Suprapubic skin (tissue), 4 donors: ENCODE results near the gene EGF. TPM values are rescaled to one million over a fixed set of nuclear protein-coding genes. Genes with fewer than 3 reads are reported as not detected.

ENCODE experiments used
- DNase-seq, 2 donors: peaks; one replicate each; pipeline ENCODE4 v3.0.0-alpha.2; 2019; ENCODE audit warnings: low spot score in 2 of 2
- H3K27ac ChIP-seq: fragments of 200-600 bp; sonication (generic); one replicate; pipeline ENCODE4 v1.5.1; 2019
- H3K27me3 ChIP-seq: fragments of 200-600 bp; sonication (generic); one replicate; pipeline ENCODE4 v1.5.1; 2019
- H3K36me3 ChIP-seq: fragments of 200-600 bp; sonication (generic); one replicate; pipeline ENCODE4 v1.5.1; 2019
- H3K4me1 ChIP-seq: fragments of 200-600 bp; sonication (generic); one replicate; pipeline ENCODE4 v1.5.1; 2019
- H3K4me3 ChIP-seq: fragments of 200-600 bp; sonication (generic); one replicate; pipeline ENCODE4 v1.5.1; 2019; ENCODE audit warnings: mild to moderate bottlenecking
- H3K9me3 ChIP-seq: fragments of 200-600 bp; sonication (generic); one replicate; pipeline ENCODE4 v1.5.1; 2019
- EP300 ChIP-seq: sonication (generic); formaldehyde crosslinking; IDR thresholded peaks from one replicate; pipeline ENCODE4 v1.6.1; 2017; ENCODE audit warnings: antibody characterized with exemption
- POLR2A ChIP-seq, 2 donors: fragments of 450-650 bp; IDR thresholded peaks; one replicate each; pipeline ENCODE4 v1.6.1; 2017; ENCODE audit warnings: antibody characterized with exemption in 2 of 2, mild to moderate bottlenecking in 2 of 2, moderate library complexity in 2 of 2
- POLR2AphosphoS5 ChIP-seq, 3 donors: sonication (generic); formaldehyde crosslinking; IDR thresholded peaks; one replicate each; pipeline ENCODE4 v1.6.1; 2017; ENCODE audit warnings: antibody characterized with exemption in 3 of 3
- WGBS: methylation state at CpG from one replicate; pipeline ENCODE4 v1.1.5; 2018; 5-methylcytosine and 5-hydroxymethylcytosine counted together
- total RNA-seq, 4 donors: library from RNA; depleted of rRNA; stranded (reverse); fragments of >200 nt; gene quantifications; one replicate each; pipeline ENCODE4 v1.1.0, GENCODE V29; 2016
- TF ChIP-seq, protein P1 (sequence below), 2 donors: fragments of 200-600 bp in 1 of 2; fragments of 450-650 bp in 1 of 2; sonication (generic) in 1 of 2; IDR thresholded peaks; one replicate each; pipeline ENCODE4 v1.5.1; 2016 to 2019; ENCODE audit warnings: antibody characterized with exemption in 2 of 2, mild to moderate bottlenecking in 1 of 2, moderate library complexity in 1 of 2

The EGF gene
- total RNA-seq, 4 donors from 2014 or later, result 1.1 to 20.3 (median 2.9) TPM

DNA sequence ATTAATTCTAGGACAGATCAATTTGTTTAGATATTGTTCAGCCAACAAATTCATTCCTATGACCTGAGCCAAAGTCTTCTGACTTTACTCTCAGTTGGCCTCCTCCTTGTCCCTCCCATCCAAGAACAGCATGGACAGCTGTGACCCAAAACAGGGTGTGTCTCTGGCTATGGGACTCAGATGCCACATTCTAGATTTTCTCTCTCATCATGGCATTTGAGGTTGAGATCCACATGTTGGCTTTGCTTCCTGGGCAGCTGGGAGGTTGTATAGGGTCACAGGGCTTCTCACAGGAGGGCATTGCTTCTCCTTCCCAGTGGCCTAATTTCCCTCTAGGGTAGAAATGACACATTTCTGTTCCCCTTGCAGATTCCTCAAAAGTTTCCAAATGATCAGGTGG lies 22.6 kb upstream of the EGF start:
- H3K4me3 ChIP-seq, result no peak overlapping the region
- no peak for DNase-seq
- no peaks in the 10 kb centered on the region for H3K36me3 ChIP-seq
- H3K4me1 ChIP-seq, result no peaks in the 10 kb centered on the region
- no peaks in the 10 kb centered on the region for H3K27me3 ChIP-seq
- no peaks in the 10 kb centered on the region for H3K9me3 ChIP-seq
- no peak overlapping the region for H3K27ac ChIP-seq
- TF ChIP-seq EP300, result no peak
- TF ChIP-seq POLR2AphosphoS5 (IDR thresholded peaks at IDR 0.05), result no peak
- no peak for TF ChIP-seq POLR2A (IDR thresholded peaks at IDR 0.05)
- TF ChIP-seq, protein P1, sequence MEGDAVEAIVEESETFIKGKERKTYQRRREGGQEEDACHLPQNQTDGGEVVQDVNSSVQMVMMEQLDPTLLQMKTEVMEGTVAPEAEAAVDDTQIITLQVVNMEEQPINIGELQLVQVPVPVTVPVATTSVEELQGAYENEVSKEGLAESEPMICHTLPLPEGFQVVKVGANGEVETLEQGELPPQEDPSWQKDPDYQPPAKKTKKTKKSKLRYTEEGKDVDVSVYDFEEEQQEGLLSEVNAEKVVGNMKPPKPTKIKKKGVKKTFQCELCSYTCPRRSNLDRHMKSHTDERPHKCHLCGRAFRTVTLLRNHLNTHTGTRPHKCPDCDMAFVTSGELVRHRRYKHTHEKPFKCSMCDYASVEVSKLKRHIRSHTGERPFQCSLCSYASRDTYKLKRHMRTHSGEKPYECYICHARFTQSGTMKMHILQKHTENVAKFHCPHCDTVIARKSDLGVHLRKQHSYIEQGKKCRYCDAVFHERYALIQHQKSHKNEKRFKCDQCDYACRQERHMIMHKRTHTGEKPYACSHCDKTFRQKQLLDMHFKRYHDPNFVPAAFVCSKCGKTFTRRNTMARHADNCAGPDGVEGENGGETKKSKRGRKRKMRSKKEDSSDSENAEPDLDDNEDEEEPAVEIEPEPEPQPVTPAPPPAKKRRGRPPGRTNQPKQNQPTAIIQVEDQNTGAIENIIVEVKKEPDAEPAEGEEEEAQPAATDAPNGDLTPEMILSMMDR (IDR thresholded peaks at IDR 0.05), result no peak

GRCh38 chr4:109902559-109903251 lies 10.0 kb upstream of the EGF start:
- Histone ChIP-seq H3K4me1 (no peaks in the 10 kb centered on the region), H3K4me3 (no peak overlapping the region), H3K9me3 (peaks cover 3% of the 10 kb centered on the region), H3K36me3 (no peaks in the 10 kb centered on the region), H3K27ac (no peak overlapping the region), H3K27me3 (no peaks in the 10 kb centered on the region)
- no peak for DNase-seq
- WGBS, result 95% methylated on average over 8 of the region's 8 CpGs
- TF ChIP-seq, protein P1 (IDR thresholded peaks at IDR 0.05), result no peak
- TF ChIP-seq POLR2A (IDR thresholded peaks at IDR 0.05), result no peak
- TF ChIP-seq POLR2AphosphoS5 (IDR thresholded peaks at IDR 0.05), result no peak
- TF ChIP-seq EP300, result no peak

- Histone ChIP-seq H3K27me3 (no peaks in the 10 kb centered on the region), H3K4me3 (no peak overlapping the region), H3K4me1 (peaks cover 6% of the 10 kb centered on the region), H3K36me3 (no peaks in the 10 kb centered on the region), H3K27ac (no peak overlapping the region), H3K9me3 (no peaks in the 10 kb centered on the region)
- DNase-seq, result no peak
- whole genome bisulfite sequencing, result 74% methylated on average over 1 of the region's 1 CpG
- TF ChIP-seq POLR2AphosphoS5 (IDR thresholded peaks at IDR 0.05), result no peak
- TF ChIP-seq POLR2A (IDR thresholded peaks at IDR 0.05), result no peak
- no peak for TF ChIP-seq EP300
- TF ChIP-seq, protein P1 (IDR thresholded peaks at IDR 0.05), result no peak
Measured at GRCh38 chr4:109908731-109909130, 4.0 kb upstream of the EGF start.

- H3K27me3 ChIP-seq, result no peaks in the 10 kb centered on the region
- no peak overlapping the region for H3K4me3 ChIP-seq
- WGBS, result 84% methylated on average over 2 of the region's 2 CpGs
- no peaks in the 10 kb centered on the region for H3K36me3 ChIP-seq
- H3K27ac ChIP-seq, result no peak overlapping the region
- TF ChIP-seq POLR2A (IDR thresholded peaks at IDR 0.05) (no peak), EP300 (no peak), POLR2AphosphoS5 (IDR thresholded peaks at IDR 0.05) (no peak)
- TF ChIP-seq, protein P1 (IDR thresholded peaks at IDR 0.05), result no peak
- peaks cover 6% of the 10 kb centered on the region for H3K4me1 ChIP-seq
- H3K9me3 ChIP-seq, result no peaks in the 10 kb centered on the region
- DNase-seq, result no peak
Measured at GRCh38 chr4:109910256-109910655, 2.4 kb upstream of the EGF start.

DNA sequence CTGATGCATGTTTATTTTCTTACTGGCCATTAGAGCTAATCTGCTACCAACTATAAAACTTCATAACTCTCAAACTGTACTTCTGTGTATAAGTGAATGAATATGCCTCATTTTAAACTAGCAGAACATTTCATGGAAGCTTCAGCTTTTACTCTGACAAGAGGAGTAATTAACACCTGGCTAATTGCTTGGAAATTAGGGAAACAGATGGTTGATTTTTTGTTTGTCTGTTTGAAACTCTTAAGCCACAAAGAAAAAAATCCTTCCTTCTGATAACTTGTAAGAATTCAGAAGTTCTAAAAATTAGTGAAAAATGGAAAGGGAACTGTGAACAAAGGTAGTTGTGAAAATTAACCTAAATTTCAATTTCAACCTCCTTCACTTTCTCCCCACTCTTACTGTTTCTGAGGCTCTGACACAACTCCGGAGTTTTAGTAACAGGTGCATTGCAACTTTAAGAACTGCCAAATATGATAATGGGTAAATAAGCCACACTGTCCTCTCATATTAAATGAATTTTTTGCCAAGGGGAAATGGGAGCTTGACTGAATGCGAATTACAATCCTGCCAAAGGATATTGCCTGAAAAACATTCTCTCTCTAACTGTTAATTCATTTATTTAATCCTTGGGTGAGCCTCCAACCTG lies 1.0 kb downstream of the EGF start:
- no peak overlapping the region for H3K4me3 ChIP-seq
- WGBS, result 84% methylated on average over 2 of the region's 2 CpGs
- no peak for DNase-seq
- H3K27me3 ChIP-seq, result no peaks in the 10 kb centered on the region
- H3K9me3 ChIP-seq, result no peaks in the 10 kb centered on the region
- peaks cover 6% of the 10 kb centered on the region for H3K4me1 ChIP-seq
- no peak overlapping the region for H3K27ac ChIP-seq
- TF ChIP-seq POLR2AphosphoS5 (IDR thresholded peaks at IDR 0.05) (no peak), EP300 (no peak)
- TF ChIP-seq, protein P1 (IDR thresholded peaks at IDR 0.05), result no peak
- H3K36me3 ChIP-seq, result no peaks in the 10 kb centered on the region
